Activated CD8-positive, alpha-beta memory T cell treated with anti-CD3 and anti-CD28 coated beads, Interleukin-2, amount 50 U/mL, for 48 hours (primary cell): Measurements from ENCODE around the gene WRAP73.

Source experiments
- DNase-seq: peaks from one replicate; pipeline ENCODE4 v3.0.0-alpha.2; 2020

Gene WRAP73

GRCh38 chr1:3609769-3610526 is 40.0 kb downstream of the WRAP73 start:
- DNase-seq: no peak

GRCh38 chr1:3609016-3609768 is 40.7 kb downstream of the WRAP73 start:
- no peak for DNase-seq

- no peak for DNase-seq
These were observed 41.7 kb downstream of the WRAP73 start for GRCh38 chr1:3608154-3608553.

GRCh38 chr1:3607703-3608065 is 42.2 kb downstream of the WRAP73 start:
- DNase-seq: no peak

- DNase-seq: no peak
These were observed 42.9 kb downstream of the WRAP73 start for GRCh38 chr1:3606779-3607702.

GRCh38 chr1:3604997-3605823 is 44.7 kb downstream of the WRAP73 start:
- DNase-seq: no peak

- no peak for DNase-seq
These were observed 45.4 kb downstream of the WRAP73 start for GRCh38 chr1:3604468-3604974.

- no peak for DNase-seq
These were observed 46.1 kb downstream of the WRAP73 start for GRCh38 chr1:3603571-3604467.

- no peak for DNase-seq
These were observed 46.7 kb downstream of the WRAP73 start for GRCh38 chr1:3603156-3603555.

GRCh38 chr1:3602375-3602774 is 47.5 kb downstream of the WRAP73 start:
- DNase-seq: no peak

GRCh38 chr1:3601743-3602142 is 48.2 kb downstream of the WRAP73 start:
- no peak for DNase-seq

- no peak for DNase-seq
These were observed 49.5 kb downstream of the WRAP73 start for GRCh38 chr1:3600354-3600753.

GRCh38 chr1:3599816-3600215 is 50.1 kb downstream of the WRAP73 start:
- DNase-seq: no peak

GRCh38 chr1:3599286-3599811 is 50.6 kb downstream of the WRAP73 start:
- no peak for DNase-seq

- no peak for DNase-seq
These were observed 51.2 kb downstream of the WRAP73 start for GRCh38 chr1:3598522-3599285.

- no peak for DNase-seq
These were observed 51.8 kb downstream of the WRAP73 start for GRCh38 chr1:3598051-3598491.

- no peak for DNase-seq
These were observed 52.3 kb downstream of the WRAP73 start for GRCh38 chr1:3597599-3597964.

- DNase-seq: no peak
These were observed 53.0 kb downstream of the WRAP73 start for GRCh38 chr1:3596663-3597598.

- DNase-seq: no peak
These were observed 54.0 kb downstream of the WRAP73 start for GRCh38 chr1:3595949-3596348.
